ENCODE data around the gene CDR2L. TPM values are rescaled to one million over a fixed set of nuclear protein-coding genes. Genes with fewer than 3 reads are reported as not detected.
A peak's percentile ranks its signal among the peaks of the same experiment; 100 is the strongest.

The CDR2L gene
- total RNA-seq, 1 donor from 2014 or later: not detected

DNA sequence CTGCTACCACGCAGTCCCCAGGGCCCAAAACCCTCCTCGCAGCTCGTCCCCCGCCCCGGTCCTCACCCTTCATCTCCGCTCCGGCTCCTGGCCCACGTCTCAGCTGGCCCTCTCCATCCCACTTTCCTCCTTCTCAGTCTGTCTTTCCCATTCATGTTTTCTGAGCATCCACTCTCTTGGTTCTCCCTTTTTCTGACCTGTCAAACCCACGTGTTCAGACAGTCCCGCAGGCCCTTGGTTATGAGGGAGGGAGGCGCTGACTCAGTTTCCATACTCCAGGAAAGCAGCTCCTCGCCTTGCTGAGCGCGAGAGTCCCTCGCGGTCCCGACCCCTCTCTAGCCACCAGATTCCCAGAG is 14.5 kb upstream of the CDR2L start:
- Mint-ChIP-seq H3K9me3 (no peaks in the 10 kb centered on the region), H3K4me3 (peak overlapping the region; percentile 76), H3K27ac (peak overlapping the region; percentile 2), H3K36me3 (ENCODE audit: low read depth) (no peaks in the 10 kb centered on the region), H3K27me3 (peaks cover 22% of the 10 kb centered on the region), H3K4me1 (peaks cover 6% of the 10 kb centered on the region)
- DNase-seq (no peak), ATAC-seq (ENCODE audit: low read depth) (no peak)
- POLR2A ChIA-PET: interaction anchor here (0.9 to 3.8 kb wide), 5 partner anchors 11 to 147 kb away, joined by 3 to 24 read pairs (median 4); partner anchors contain the start of genes ARMC7, CDR2L and MRPL58
- TF ChIP-seq, protein P1, sequence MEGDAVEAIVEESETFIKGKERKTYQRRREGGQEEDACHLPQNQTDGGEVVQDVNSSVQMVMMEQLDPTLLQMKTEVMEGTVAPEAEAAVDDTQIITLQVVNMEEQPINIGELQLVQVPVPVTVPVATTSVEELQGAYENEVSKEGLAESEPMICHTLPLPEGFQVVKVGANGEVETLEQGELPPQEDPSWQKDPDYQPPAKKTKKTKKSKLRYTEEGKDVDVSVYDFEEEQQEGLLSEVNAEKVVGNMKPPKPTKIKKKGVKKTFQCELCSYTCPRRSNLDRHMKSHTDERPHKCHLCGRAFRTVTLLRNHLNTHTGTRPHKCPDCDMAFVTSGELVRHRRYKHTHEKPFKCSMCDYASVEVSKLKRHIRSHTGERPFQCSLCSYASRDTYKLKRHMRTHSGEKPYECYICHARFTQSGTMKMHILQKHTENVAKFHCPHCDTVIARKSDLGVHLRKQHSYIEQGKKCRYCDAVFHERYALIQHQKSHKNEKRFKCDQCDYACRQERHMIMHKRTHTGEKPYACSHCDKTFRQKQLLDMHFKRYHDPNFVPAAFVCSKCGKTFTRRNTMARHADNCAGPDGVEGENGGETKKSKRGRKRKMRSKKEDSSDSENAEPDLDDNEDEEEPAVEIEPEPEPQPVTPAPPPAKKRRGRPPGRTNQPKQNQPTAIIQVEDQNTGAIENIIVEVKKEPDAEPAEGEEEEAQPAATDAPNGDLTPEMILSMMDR (IDR thresholded peaks at IDR 0.05): no peak
- intact Hi-C loops (cut with micrococcal nuclease): loop anchor here (1.0 to 5.0 kb wide), 2 partner anchors 14 to 209 kb away; partner anchors contain the start of genes CDR2L and SUMO2
- CTCF ChIA-PET: interaction anchor here (0.7 to 5.1 kb wide), 3 partner anchors 12 to 15 kb away, joined by 3 to 37 read pairs (median 10); no protein-coding TSS in a partner anchor

DNA sequence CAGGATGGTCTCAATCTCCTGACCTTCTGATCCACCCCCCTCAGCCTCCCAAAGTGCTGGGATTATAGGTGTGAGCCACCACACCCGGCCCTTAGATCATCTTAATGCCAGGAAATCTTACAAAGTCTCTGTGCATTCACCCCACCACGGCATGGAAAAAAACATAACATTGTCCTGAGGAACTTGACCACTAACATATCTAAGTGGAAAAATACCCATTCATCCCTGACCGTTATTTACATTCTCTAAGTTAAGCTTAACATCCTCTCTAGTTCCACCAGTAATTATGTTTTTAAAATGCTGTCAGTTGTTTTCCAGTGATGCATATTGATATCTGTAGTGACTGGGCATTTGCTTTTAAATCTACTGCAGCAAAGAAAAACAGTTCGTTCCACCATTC is 11.5 kb upstream of the CDR2L start:
- peak overlapping the region; percentile 35 for H3K27ac Mint-ChIP-seq
- POLR2A ChIA-PET: interaction anchor here (1.1 kb wide), 1 partner anchor 37 kb away, joined by 3 read pairs; no protein-coding TSS in a partner anchor
- ATAC-seq (ENCODE audit: low read depth): no peak
- H3K27me3 Mint-ChIP-seq: peaks cover 29% of the 10 kb centered on the region
- no peak overlapping the region for H3K4me3 Mint-ChIP-seq
- no peak for DNase-seq
- peaks cover 11% of the 10 kb centered on the region for H3K4me1 Mint-ChIP-seq
- CTCF ChIA-PET: interaction anchor here (1.2 kb wide), 1 partner anchor 15 kb away, joined by 3 read pairs; no protein-coding TSS in a partner anchor
- H3K9me3 Mint-ChIP-seq: no peaks in the 10 kb centered on the region
- intact Hi-C loops (cut with micrococcal nuclease): no loop called here
- no peaks in the 10 kb centered on the region for H3K36me3 Mint-ChIP-seq (ENCODE audit: low read depth)
- TF ChIP-seq, protein P1 (IDR thresholded peaks at IDR 0.05): no peak

GRCh38 chr17:74977802-74978201 is 9.6 kb upstream of the CDR2L start:
- H3K36me3 Mint-ChIP-seq (ENCODE audit: low read depth): no peaks in the 10 kb centered on the region
- H3K27ac Mint-ChIP-seq: no peak overlapping the region
- H3K27me3 Mint-ChIP-seq: peaks cover 27% of the 10 kb centered on the region
- no peaks in the 10 kb centered on the region for H3K9me3 Mint-ChIP-seq
- ATAC-seq (ENCODE audit: low read depth) (no peak), DNase-seq (no peak)
- H3K4me3 Mint-ChIP-seq: no peak overlapping the region
- intact Hi-C loops (cut with micrococcal nuclease): no loop called here
- POLR2A ChIA-PET: no interaction called here
- CTCF ChIA-PET: no interaction called here
- peaks cover 19% of the 10 kb centered on the region for H3K4me1 Mint-ChIP-seq
- TF ChIP-seq, protein P1 (IDR thresholded peaks at IDR 0.05): no peak

- H3K9me3 Mint-ChIP-seq: no peaks in the 10 kb centered on the region
- peaks cover 15% of the 10 kb centered on the region for H3K4me1 Mint-ChIP-seq
- no peak overlapping the region for H3K4me3 Mint-ChIP-seq
- DNase-seq (no peak), ATAC-seq (ENCODE audit: low read depth) (no peak)
- H3K27ac Mint-ChIP-seq: no peak overlapping the region
- CTCF ChIA-PET: interaction anchor here (0.6 kb wide), 1 partner anchor 35 kb away, joined by 3 read pairs; no protein-coding TSS in a partner anchor
- POLR2A ChIA-PET: no interaction called here
- intact Hi-C loops (cut with micrococcal nuclease): no loop called here
- H3K27me3 Mint-ChIP-seq: peaks cover 23% of the 10 kb centered on the region
- TF ChIP-seq, protein P1 (IDR thresholded peaks at IDR 0.05): no peak
- no peaks in the 10 kb centered on the region for H3K36me3 Mint-ChIP-seq (ENCODE audit: low read depth)
These were observed 9.2 kb upstream of the CDR2L start for GRCh38 chr17:74978240-74978639.

- TF ChIP-seq, protein P1 (IDR thresholded peaks at IDR 0.05): no peak
- no peak overlapping the region for H3K27ac Mint-ChIP-seq
- CTCF ChIA-PET: no interaction called here
- H3K4me3 Mint-ChIP-seq: no peak overlapping the region
- DNase-seq (no peak), ATAC-seq (ENCODE audit: low read depth) (no peak)
- POLR2A ChIA-PET: interaction anchor here (0.6 kb wide), 1 partner anchor 318 kb away, joined by 3 read pairs; no protein-coding TSS in a partner anchor
- no peaks in the 10 kb centered on the region for H3K9me3 Mint-ChIP-seq
- intact Hi-C loops (cut with micrococcal nuclease): no loop called here
- peaks cover 15% of the 10 kb centered on the region for H3K4me1 Mint-ChIP-seq
- H3K27me3 Mint-ChIP-seq: peaks cover 19% of the 10 kb centered on the region
- no peaks in the 10 kb centered on the region for H3K36me3 Mint-ChIP-seq (ENCODE audit: low read depth)
These were observed 7.9 kb upstream of the CDR2L start for GRCh38 chr17:74979408-74980146.

Data from activated B cell treated with CpG ODN at 0.5 μM for 24 hours (primary cell).